ENCODE data around the gene ADARB2. TPM values are rescaled to one million over a fixed set of nuclear protein-coding genes. Genes with fewer than 3 reads are reported as not detected.

ADARB2 gene
- total RNA-seq, 1 donor from 2014 or later = 0.80 TPM

- Histone ChIP-seq H3K27me3 (ENCODE audit: low read depth) (peaks cover 24% of the 10 kb centered on the region), H3K9me3 (no peaks in the 10 kb centered on the region), H3K4me1 (no peaks in the 10 kb centered on the region), H3K4me3 (no peak overlapping the region), H3K36me3 (no peaks in the 10 kb centered on the region), H3K27ac (no peak overlapping the region)
- no peak for DNase-seq
- ATAC-seq = no peak
- intact Hi-C loops (cut with DNase I) = no loop called here
- no peak for TF ChIP-seq CTCF (IDR thresholded peaks at IDR 0.05)
These were observed 176.7 kb downstream of the ADARB2 start for GRCh38 chr10:1560535-1561192.

- Histone ChIP-seq H3K9me3 (no peaks in the 10 kb centered on the region), H3K27me3 (ENCODE audit: low read depth) (peaks cover 24% of the 10 kb centered on the region), H3K4me3 (no peak overlapping the region), H3K36me3 (no peaks in the 10 kb centered on the region), H3K4me1 (no peaks in the 10 kb centered on the region), H3K27ac (no peak overlapping the region)
- ATAC-seq (no peak), DNase-seq (no peak)
- intact Hi-C loops (cut with DNase I) = no loop called here
- TF ChIP-seq CTCF (IDR thresholded peaks at IDR 0.05) = no peak
These were observed 177.6 kb downstream of the ADARB2 start for GRCh38 chr10:1559761-1560160.

- Histone ChIP-seq H3K27me3 (ENCODE audit: low read depth) (peaks cover 24% of the 10 kb centered on the region), H3K4me1 (no peaks in the 10 kb centered on the region), H3K9me3 (no peaks in the 10 kb centered on the region), H3K27ac (no peak overlapping the region), H3K4me3 (no peak overlapping the region), H3K36me3 (no peaks in the 10 kb centered on the region)
- intact Hi-C loops (cut with DNase I) = no loop called here
- no peak for TF ChIP-seq CTCF (IDR thresholded peaks at IDR 0.05)
- ATAC-seq (no peak), DNase-seq (no peak)
These were observed 178.0 kb downstream of the ADARB2 start for GRCh38 chr10:1559311-1559710.

- DNase-seq (no peak), ATAC-seq (no peak)
- TF ChIP-seq CTCF (IDR thresholded peaks at IDR 0.05) = no peak
- intact Hi-C loops (cut with DNase I) = no loop called here
- H3K36me3 ChIP-seq = no peaks in the 10 kb centered on the region
- no peaks in the 10 kb centered on the region for H3K4me1 ChIP-seq
- H3K9me3 ChIP-seq = no peaks in the 10 kb centered on the region
- H3K27me3 ChIP-seq (ENCODE audit: low read depth) = peaks cover 24% of the 10 kb centered on the region
- no peak overlapping the region for H3K4me3 ChIP-seq
- H3K27ac ChIP-seq = no peak overlapping the region
These were observed 178.4 kb downstream of the ADARB2 start for GRCh38 chr10:1558906-1559305.

- H3K36me3 ChIP-seq = no peaks in the 10 kb centered on the region
- intact Hi-C loops (cut with DNase I) = no loop called here
- peaks cover 19% of the 10 kb centered on the region for H3K27me3 ChIP-seq (ENCODE audit: low read depth)
- H3K9me3 ChIP-seq = no peaks in the 10 kb centered on the region
- no peak overlapping the region for H3K27ac ChIP-seq
- ATAC-seq (no peak), DNase-seq (no peak)
- no peak for TF ChIP-seq CTCF (IDR thresholded peaks at IDR 0.05)
- H3K4me3 ChIP-seq = no peak overlapping the region
- H3K4me1 ChIP-seq = no peaks in the 10 kb centered on the region
These were observed 180.2 kb downstream of the ADARB2 start for GRCh38 chr10:1557081-1557480.
